ENCODE results near the gene HIVEP1.

HIVEP1 gene

GRCh38 chr6:12012038-12012557, at the start of gene HIVEP1:
Gene HIVEP1 (plus strand): TSS chr6:12012312. CDS start chr6:12015629, 3,317 bp downstream.
- DNase-seq (ENCODE audit: low spot score): no peak

DNA sequence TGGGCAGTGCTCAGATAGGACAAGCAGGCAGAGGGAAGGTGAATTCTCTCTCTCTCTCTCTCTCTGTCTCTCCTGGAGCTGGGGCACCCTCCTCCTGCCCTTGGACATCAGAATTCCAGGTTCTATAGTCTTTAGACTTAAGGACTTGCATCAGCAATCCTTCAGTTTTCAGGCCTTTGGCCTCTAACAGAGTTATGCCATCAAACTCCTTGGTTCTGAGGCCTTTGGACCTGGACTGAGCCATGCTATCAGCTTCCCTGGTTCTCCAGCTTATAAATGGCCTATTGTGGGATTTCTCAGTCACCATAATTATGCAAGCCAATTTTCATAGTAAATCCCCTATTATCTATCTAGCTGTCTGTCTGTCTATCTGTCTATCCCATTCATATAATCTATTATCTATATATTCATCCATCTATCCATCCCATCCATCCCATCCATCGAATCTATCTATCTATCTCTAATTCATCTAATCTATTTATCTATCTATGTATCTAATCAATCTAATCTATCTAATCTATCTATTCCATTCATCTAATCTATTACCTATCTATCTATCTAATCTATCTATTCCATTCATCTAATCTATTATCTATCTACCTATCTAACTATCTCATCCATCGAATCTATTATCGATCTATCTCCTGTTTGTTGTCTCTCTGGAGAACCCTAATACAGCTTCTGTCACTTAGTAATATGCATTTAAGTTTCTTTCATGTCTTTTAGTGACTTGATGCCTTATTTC, 48.2 kb upstream of the HIVEP1 start:
- DNase-seq (ENCODE audit: low spot score): no peak

- no peak for DNase-seq (ENCODE audit: low spot score)
Observed at GRCh38 chr6:11964729-11965335, 47.3 kb upstream of the HIVEP1 start.

GRCh38 chr6:11965499-11965898, 46.6 kb upstream of the HIVEP1 start:
- no peak for DNase-seq (ENCODE audit: low spot score)

- DNase-seq (ENCODE audit: low spot score): no peak
Observed at GRCh38 chr6:11968241-11968806, 43.8 kb upstream of the HIVEP1 start.

- DNase-seq (ENCODE audit: low spot score): no peak
Observed at GRCh38 chr6:11969092-11969491, 43.0 kb upstream of the HIVEP1 start.

DNA sequence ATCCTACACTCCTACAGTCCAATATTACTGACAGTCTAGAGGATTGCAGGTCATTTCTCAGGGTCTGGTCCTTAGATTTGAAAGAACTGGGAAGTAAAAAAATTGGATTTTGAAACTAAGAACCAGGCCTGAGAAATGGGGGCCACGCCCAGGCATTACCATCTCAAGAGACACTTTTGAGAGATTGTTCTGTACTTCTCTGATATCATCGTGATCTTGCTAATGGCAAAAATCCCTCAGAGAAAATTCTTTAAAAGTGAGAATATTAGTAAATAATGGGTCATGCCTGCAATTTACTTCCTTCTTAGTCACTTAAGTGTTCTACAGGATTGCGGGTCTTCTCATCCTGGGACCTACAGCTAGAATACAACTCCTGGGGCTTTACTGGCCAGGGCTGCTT, 42.0 kb upstream of the HIVEP1 start:
- DNase-seq (ENCODE audit: low spot score): no peak

- no peak for DNase-seq (ENCODE audit: low spot score)
Observed at GRCh38 chr6:11971154-11971553, 41.0 kb upstream of the HIVEP1 start.

DNA sequence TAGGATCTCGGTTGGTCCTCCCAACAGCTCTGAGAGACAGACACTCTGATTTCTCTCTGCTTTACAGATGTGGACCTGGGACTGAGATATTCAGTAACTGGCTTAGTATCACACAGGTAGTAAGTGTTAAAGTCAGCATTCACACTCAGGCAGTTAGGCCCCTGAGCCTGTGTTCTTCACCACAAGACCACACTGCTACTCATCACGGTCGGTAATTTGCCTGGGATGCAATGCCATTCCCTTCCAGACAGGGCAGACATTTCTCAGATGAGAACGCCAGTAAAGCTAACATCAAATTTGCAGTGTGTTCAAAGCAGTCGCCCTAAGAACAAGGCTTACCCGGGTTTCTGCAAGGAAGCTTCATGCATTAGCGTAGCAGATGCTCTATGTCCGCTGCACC, 39.8 kb upstream of the HIVEP1 start:
- no peak for DNase-seq (ENCODE audit: low spot score)

DNA sequence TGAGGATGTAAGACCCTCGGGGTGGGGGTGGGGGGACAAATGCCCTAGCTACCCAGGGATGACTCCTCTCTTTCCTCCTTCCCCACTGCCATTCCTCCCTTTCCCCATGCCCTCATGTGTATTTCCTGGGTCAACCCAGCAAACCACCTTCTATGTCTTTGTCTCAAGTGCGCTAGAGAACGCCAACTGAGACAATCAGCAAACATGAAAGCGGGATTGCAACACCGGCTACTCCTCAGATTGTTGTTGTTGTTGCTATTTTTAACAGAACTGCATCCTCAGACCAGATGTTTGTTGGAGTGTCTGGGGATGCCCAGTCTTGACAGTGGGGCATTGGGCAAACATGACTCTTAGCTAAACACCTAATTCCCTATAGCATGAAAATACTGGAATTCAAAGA, 39.3 kb upstream of the HIVEP1 start:
- no peak for DNase-seq (ENCODE audit: low spot score)

DNA sequence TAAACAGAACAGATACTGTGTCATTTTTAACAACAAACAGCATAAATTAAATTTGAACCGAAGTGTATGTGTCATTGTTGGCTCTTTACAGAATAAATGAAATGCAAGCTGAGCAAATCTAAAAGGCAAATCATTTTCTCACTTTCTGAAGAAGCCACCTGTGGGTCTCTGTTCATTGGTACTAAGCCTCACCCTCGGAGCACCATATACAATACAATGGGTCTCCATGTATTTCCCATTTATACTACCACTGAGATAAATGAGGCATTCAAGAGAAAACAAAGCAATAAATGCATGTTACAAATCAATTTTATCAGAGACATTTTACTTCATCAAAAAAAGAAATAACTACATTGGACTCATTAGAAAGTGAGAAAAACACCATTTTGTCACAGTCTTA, 38.9 kb upstream of the HIVEP1 start:
- no peak for DNase-seq (ENCODE audit: low spot score)

DNA sequence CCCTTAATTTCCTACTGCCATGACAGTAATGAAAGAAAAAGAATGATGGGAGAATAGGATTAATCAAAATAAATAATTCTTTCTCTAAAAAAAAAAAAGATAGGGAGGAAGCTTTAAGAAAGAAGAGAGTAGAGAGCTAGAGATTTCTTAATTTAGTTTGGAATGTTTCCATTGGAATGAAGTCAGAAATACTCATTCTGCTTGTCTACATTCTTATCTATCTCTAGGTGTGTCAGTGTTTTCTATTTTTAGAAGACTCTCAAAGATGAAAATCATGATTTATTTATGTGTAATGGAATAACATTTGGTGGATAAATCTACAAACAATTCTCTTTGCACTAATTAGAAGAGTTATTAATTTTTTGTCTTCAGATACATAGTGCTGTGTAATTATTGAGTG, 38.0 kb upstream of the HIVEP1 start:
- no peak for DNase-seq (ENCODE audit: low spot score)

DNA sequence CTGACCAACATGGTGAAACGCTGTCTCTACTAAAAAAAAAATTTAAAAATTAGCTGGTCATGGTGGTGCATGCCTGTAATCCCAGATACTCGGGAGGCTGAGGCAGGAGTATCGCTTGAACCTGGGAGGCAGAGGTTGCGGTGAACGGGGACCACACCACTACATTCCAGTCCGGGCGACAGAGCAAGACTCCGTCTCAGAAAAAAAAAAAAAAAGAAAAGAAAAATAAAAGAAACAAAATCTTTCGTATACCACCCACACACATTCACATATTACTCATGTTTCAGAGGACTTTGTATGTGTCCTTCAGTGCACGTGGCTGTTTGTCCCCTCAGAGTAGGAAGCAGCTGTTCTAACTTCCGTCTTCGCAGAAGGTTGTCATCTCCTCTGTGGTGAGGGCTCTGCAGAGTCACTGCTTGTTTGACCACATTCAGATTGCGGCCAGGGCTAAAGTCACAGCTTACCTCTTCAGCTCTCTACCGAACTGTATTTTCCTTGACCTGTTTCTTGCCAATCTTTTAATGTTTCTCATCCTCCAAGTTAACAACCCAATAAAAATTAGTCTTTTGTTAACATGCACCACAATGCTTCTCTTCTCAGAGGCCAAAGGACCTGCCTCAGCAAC, 36.6 kb upstream of the HIVEP1 start:
- DNase-seq (ENCODE audit: low spot score): peak; percentile 27

DNA sequence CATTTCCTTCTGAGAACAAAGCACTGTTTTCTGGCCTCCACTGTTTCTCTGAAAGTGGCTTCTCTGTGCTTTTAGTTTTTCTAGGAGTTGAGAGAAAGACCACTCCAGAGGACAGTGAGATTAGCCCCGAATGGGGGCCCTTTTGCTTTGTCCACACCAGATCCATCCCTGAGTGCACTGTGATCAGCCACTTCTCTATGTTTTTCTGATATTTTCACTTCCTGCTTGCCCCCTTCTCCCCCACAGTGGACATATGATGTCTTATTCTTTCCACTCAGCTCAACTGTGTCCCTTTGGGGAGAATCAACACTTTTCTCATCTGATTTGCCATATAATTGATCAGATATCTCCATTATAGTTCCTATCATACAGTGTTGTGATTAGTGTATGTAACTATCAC, 35.6 kb upstream of the HIVEP1 start:
- no peak for DNase-seq (ENCODE audit: low spot score)

DNA sequence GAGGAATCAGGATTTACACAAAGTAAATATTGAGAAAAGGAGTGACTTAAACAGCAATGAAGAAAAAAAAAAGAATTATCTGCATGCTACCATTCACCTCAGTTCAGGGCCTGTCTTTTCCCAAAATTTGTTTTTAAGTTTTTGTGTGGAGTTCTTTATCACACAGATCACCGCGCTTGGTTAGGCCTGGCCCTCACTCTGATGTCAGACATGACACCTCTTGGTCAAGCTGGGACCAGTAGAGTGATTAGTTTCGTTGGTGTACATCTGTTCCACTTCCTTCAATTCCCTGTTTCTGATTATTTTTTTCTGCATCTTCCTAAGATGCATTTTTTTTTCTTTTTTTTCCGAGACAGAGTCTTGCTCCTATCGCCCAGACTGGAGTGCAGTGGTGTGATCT, 34.9 kb upstream of the HIVEP1 start:
- no peak for DNase-seq (ENCODE audit: low spot score)

- DNase-seq (ENCODE audit: low spot score): no peak
Observed at GRCh38 chr6:11977738-11978137, 34.4 kb upstream of the HIVEP1 start.

DNA sequence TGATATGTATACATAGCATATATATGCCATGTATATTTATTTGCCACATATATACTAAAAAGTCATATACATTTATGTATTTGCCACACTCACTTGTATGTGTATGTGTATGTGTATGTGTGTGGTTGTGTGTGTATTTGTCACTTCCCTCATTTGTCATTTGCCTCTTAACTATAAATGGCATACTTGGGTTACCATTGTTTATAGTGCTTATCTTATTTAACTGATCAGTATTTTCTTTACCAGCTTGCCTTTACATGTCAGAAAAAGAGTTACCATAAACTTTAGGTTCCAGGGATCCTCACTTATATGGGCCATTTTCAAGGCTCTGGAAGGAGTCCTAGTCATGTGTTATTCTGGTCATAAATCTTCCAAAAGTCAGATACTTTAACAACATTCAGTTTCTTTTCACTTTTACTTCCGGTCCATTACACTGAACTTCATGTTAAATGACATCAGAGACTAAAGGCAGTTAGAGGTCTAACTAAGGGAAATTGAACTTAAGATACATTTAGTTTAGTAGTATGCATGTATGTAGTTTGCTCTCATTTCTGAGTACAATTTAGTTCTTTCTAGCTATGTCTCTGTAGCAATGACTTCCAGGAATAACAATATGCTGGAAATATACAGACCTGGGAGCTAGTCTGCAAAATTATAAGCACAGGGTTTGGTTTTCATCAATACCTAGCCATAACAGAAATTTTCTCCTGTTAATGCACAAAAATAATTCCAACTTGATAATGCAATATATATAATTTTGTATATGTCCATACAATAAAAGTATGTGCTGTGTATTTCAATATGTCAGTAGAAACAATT, 33.7 kb upstream of the HIVEP1 start:
- DNase-seq (ENCODE audit: low spot score): no peak

DNA sequence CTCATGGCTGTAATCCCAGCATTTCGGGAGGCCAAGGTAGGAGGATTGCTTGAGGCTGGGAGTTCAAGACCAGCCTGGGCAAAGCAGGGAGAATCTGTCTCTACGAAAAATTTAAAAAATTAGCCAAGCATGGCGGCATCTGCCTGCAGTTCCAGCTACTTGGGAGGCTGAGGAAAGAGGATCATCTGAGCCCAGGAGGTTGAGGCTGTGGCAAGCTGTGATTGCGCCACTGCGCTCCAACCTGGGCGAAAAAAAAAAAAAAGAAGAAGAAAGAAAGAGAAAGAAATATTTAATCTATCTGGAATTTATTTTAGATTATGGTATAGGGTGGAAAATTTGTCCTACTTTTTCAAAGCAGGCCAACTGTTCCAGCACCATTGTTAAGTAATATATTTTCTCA, 32.2 kb upstream of the HIVEP1 start:
- DNase-seq (ENCODE audit: low spot score): no peak

DNA sequence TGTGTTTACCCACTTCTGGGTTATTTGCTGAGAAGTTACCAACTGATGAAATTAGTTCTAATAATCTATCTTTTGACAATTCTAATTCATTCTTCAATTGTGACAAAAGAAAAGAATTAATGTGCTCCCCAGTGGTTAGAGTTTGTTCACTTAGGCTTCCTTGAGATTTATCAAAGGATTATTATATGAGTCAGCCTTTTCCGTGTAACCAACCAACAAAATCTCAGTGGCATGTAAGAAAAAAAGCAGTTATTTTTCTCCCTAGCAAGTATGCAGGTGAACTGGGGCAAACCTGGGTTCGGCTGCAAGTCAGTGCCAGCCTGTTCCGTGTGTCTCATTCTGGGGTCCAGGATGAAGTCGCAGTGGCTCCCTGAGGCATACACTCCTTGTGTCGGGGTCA, 28.8 kb upstream of the HIVEP1 start:
- DNase-seq (ENCODE audit: low spot score): no peak

GRCh38 chr6:11987386-11987785, 24.7 kb upstream of the HIVEP1 start:
- no peak for DNase-seq (ENCODE audit: low spot score)

GRCh38 chr6:11989386-11989785, 22.7 kb upstream of the HIVEP1 start:
- DNase-seq (ENCODE audit: low spot score): no peak

- no peak for DNase-seq (ENCODE audit: low spot score)
Observed at GRCh38 chr6:11992086-11992485, 20.0 kb upstream of the HIVEP1 start.
